ENCODE measurements around the gene HERC2.
"Not testable (repeated sequence)": the region's sequence is repeated elsewhere in the genome, so short reads cannot be mapped to it uniquely, and the experiment has no call there.

The HERC2 gene

DNA sequence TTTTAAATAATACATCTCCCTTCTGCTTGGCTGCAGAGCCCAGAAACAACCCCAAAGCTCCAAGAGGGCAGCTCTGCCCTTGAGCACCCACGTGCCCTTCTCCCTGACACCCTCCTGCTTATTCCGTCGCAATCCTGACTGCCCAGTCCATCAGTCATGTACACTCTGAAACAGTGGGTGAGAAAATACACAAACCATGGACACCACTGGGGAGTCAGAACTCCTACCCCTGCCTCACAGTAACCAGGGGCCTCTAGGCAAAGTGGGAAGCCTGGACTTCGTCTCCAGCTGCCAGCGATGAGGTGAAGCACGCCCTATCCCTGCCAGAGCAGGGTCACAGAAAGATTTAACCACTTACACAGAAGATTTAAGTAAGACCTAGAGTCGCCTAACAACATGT lies 40.1 kb downstream of the HERC2 start:
- no peak for DNase-seq (ENCODE audit: low read depth, low spot score)

DNA sequence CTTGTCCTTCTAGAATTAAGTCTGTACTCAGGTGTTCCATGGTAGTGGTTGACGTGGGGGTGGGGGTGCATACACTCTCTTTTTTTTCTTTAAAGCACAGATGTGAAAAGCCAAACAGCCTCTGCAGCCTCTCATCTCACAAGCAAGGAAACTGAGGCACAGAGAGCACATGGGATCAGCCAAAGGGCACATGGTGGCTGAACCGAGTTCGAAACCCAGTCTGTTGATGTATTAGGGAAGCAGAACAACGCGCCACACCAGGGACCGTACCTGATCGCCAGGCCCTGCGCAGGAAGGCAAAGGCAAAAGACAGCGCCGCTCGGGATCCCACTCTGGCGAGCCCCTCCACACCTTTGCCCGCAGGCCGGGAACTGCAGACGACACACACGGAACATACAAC lies 47.3 kb downstream of the HERC2 start:
- DNase-seq (ENCODE audit: low read depth, low spot score) = no peak

DNA sequence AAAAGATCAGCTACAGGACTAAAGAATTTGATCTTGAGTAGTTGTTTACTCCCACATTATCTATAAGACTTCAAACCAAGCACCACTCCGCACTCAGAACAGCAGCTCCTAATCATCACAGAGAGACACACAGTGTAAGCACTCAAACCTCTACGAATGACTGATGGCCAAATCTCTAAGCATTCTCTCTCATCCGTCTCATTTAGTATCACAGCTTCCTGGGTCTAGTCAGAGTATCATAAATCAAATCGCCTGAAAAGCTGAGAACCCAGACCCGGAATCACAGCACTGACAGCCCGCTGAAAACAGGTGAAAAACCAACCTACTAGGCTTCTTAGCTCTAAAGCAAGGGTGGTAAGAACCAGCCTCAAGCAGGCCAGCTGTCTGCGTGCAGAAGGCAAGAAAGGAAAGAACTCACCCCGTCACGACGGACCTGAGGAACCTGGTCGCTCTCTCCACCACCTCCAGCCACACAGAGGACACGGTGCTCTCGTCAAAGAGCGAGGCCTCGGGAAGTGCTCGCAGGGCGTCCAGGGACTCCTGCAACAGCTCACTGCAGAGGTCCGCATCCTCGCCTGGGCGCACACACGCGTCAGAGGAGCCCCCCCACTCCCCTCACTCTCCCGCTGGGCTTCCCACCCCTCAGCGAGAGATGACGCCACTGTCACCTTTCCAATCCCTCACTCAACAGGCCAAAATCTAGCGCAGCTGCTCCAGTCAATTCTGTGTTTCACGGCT lies 47.9 kb downstream of the HERC2 start:
- no peak for DNase-seq (ENCODE audit: low read depth, low spot score)

DNA sequence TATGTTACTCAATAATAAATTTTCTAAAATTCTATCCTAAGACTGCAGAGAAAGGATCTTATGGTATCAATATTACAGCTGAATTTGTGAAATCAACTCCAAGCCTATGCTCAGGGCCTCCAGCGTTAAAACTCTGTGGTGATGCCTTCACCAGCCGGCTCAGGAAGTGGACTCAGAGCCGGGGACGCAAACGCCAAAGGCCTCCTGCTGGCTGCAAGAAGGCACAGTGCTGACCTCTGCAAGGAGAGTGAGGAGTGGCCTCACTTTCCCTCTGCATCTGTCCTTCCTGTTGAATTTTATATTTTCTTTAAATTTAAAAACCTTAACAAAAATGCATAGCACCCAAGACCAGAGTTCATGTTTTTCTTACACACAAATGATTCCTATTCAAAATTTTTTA lies 48.5 kb downstream of the HERC2 start:
- DNase-seq (ENCODE audit: low read depth, low spot score) = peak; percentile 20

DNA sequence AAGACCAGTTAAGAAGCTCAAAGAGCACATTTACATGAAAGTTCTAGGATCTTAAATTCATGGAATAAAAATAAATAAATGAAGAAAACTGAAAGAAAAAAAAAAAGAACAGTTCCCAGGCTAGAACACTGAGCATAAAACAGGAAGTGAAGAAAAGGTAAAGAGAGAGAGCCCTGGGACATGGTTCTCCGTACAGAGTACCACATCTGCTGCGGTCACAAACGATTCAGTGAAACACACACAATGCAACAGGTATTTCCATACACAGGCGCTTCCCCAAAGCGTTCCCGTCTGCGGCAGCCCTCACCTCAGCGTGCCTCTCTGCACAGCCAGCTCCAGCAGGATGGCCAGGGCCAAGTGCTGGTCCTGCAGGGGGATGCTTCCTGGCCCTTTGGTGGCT lies 49.4 kb downstream of the HERC2 start:
- no peak for DNase-seq (ENCODE audit: low read depth, low spot score)

DNA sequence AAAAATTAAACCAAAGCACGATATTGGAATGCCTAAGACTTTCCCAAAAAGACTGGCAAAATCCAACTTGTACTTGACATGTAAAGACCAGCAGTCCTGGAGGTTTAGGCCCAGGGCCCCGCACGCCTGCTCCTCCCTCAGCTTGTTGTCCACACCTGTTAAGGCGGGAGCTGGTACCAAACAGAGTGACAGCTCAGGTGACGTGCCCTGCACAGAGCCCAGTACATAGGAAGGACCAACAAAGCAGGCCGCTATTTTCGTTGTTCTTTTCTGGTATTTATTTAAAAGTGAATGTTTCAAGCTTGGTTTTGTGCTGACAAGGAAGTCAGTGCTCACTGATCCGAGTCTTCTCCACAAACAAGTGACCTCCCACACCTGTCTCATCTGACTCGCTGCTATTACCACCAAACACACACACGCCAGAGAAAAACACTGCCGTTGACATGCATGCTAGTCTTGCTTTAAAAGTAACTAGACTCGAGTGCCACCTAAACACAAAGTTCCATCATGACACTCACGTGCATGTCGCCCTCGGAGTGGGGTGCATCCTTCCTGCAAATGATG lies 50.2 kb downstream of the HERC2 start:
- no peak for DNase-seq (ENCODE audit: low read depth, low spot score)

DNA sequence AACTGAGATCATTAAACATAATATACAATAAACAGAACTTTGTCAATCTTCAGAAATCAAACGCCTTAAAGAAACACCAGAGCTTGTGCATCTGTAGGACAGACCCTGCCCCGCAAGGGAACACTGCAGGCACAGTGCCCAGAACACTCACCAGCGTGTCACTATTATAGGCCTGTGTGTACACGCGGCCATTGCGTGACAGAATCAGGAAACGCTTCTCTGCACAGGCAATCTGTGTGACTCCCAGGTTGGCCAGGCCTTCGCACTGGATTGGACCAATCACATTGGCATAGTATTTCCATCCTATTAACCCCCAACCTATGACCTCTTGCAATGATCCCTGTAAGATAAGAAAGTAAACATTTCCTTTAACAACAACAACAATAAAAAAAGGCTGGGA lies 52.9 kb downstream of the HERC2 start:
- DNase-seq (ENCODE audit: low read depth, low spot score) = no peak

DNA sequence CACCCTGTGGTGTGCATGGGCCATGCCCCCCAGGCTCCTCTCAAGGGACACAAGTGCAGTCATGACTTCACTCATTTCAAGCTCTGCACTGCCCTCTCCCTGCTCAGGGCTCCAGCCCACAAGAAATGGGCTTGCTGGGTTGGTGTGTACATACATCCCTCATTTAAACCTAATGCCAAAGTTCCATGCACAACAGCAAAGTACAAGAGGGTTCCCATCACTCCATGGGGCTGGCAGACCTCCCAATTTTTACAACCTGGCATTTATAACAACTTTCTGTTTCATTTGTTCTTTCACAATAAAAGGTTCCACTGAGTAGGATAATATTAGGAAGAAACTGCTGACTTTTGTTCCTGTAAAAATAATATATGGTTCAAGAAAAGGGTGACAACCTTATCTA lies 54.3 kb downstream of the HERC2 start:
- no peak for DNase-seq (ENCODE audit: low read depth, low spot score)

DNA sequence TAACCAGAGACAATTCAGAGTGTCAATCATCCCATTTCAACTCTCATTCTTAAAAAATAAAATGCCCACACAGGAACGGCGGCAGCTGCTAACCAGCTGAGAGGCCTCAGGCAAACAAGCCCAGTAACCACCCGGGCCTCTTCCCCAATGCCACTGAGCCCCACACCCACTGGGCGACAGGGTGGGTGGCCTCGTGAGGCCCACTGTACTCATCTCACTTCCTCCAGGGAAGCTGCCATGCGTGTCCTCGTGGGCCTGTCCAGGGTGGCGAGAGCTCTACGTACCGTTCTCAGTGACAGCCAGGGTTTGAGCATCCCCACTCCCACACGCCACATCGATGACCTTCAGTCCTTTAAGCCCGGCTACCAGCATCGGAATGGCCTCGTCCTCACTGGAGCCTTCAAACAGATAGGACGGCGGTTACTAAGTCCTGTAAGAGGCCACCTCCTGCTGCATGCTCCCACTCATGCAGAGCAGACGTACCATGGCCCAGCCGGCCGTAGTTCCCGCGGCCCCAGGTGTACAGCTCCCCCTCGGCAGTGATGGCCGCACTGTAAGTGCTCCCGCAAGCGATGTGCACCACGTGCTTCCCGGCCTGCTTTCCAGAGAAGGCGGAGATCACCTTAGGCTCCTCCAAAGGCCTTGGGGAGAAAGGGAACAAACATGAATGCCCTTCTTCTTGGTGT lies 56.5 kb downstream of the HERC2 start:
- DNase-seq (ENCODE audit: low read depth, low spot score) = no peak

DNA sequence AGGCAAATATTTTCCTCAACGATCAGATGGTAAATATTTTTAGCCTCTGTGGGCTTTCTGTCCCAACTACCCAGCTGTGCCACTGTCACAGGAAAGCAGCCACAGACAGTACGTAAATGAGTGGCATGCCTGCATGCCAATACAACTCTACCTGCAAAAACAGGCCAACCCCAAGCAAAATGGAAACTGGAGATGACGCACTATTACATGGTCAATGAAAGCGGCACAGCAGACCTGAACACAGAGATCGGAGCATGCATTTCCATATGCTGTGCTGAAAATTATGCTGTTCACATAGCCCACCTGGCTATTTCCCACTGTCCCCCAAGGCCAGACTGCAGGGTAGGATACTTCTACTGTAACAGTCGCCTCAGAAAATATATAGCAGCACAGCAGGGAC lies 57.8 kb downstream of the HERC2 start:
- no peak for DNase-seq (ENCODE audit: low read depth, low spot score)

DNA sequence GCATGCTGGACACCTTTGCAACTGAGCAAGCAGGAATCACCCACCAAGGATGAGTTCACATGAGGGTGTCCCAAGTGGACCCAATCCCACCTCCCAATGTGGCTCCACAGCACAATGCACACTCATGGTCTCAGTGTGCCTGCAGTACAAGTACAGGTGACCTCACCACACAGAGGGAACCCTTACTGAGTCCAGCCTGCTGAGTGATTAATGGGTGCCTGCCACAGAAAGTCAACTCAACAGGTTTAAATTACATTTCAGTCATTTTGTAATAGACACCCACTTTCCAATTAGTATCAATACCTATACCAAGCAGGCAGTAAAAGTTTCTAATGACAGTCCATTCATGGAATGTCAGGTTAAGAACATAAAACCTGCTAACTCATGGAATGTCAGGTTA lies 59.5 kb downstream of the HERC2 start:
- DNase-seq (ENCODE audit: low read depth, low spot score) = no peak

DNA sequence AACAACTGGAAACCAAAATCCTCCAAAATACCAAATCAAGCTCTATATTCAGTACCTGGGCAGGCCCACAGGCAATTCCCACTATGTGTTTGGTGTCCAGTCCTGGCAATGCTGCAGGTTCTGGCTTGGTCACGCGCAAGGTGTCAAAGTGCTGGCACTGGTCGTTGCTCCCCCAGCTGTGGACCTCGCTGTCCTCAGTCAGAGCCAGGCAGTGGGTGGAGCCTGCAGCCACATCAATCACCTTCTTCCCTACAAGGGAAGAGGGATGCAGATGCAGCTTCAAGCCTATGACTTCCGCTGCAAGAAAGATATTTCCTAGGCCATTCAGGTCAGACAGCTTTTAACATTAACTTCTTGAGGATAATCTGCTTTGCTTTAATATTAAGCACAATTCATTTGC lies 61.3 kb downstream of the HERC2 start:
- DNase-seq (ENCODE audit: low read depth, low spot score) = no peak

DNA sequence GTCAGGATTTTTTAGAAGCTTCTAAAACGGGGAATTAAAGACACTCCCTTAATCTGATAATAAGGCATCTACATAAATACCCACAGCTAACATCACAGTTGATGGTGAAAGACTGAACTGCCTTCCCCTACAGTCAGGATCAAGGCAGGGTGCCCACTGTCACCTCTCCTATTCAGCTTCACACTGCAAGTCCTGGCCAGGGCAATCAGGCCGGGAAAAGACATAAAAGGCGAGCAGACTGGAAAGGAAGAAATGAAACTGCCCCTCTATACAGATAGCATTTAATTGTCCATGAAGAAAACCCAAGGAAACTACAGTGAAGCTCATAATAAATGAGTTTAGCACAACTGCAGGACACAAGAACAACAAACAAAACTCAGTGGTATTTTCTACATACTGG lies 61.7 kb downstream of the HERC2 start:
- no peak for DNase-seq (ENCODE audit: low read depth, low spot score)

DNA sequence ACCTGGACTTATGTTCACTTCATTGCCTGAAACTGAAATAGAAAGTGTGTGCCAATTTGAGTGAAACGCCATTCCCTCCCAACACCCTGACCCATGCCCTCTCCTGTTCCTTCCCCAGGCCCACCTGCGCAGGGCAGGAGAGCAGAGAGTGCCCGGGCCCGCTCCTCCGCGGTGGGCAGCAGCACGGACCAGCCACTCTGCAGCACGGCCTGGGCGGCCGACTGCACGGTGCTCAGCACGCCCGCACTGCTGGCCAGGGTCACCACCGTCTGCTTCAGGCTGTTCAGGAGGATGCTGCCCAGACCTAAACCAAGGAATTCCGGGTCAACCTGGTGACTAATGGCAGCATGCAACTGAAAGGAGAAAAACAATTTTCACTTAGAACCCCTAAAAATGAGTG lies 66.0 kb downstream of the HERC2 start:
- DNase-seq (ENCODE audit: low read depth, low spot score) = no peak

DNA sequence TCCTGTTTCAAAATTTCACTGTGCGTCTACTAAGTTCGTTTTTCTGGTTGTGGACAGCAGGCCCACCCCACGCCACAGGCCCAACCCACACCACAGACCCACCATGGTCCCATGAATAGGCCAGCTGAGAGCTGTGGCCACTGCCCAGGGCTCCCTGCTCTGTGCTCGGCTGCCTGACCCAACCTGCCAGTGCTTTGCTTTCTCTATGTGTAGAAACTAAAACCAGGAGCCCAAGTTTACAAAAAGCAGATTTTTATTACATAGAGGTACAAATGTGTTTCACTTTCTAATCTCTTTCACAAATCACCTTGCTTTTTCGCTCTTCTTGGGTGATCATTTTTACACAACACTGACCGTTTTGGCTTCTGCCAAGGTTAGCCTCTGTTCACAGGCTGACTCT lies 69.1 kb downstream of the HERC2 start:
- DNase-seq (ENCODE audit: low read depth, low spot score) = no peak

DNA sequence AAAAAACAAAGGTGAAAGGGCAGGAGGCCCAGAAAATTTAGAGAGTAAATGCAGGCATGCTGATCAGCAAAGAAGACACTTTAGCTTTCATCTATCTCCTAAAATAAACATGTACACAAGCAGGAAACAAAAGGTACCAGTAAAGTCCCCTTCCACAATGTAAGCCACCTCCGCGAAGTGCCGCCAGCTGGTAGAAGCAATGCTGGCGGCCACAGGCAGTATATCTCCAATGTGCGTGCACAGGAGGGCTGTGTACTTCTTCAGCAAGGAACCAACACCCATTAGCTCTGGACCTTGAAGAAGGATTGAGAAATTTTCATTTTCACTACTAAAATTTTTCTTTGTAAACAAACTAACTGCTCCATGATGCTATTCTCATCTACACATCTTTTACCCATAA lies 75.4 kb downstream of the HERC2 start:
- no peak for DNase-seq (ENCODE audit: low read depth, low spot score)

DNA sequence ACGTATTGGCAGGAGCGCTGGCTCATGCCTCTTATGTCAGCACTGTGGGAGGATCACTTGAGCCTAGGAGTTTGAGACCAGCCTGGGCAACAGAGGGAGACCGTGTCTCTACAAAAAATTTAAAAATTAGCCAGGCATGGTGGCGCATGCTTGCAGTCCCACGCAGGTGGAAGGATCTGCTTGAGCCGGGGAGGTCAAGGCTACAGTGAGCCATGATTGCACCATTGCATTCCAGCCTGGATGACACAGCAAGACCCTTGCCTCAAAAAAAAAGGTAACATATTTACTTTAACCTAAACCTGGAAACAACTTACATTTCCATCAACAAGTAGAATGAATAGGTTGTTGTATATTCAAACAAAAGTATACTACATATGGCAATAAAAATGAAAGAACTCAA lies 78.1 kb downstream of the HERC2 start:
- no peak for DNase-seq (ENCODE audit: low read depth, low spot score)

DNA sequence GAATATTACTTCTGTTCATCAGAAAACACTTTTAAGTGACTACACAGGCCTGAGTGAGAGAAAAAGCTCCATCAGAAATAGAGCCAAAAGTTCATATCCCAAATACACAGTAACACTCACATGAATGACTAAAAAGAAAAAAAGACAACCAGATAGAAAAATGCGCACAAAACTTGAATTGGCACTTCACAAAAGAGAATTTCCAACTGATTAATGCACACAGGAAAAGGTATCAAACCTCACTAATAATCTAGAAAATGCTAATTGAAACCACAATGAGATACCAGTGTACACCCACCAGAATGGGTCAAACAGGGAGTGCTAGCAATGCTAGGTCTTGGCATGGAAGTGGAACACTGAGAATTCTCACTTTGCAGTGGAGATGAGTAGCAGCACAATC lies 78.6 kb downstream of the HERC2 start:
- DNase-seq (ENCODE audit: low read depth, low spot score) = no peak

DNA sequence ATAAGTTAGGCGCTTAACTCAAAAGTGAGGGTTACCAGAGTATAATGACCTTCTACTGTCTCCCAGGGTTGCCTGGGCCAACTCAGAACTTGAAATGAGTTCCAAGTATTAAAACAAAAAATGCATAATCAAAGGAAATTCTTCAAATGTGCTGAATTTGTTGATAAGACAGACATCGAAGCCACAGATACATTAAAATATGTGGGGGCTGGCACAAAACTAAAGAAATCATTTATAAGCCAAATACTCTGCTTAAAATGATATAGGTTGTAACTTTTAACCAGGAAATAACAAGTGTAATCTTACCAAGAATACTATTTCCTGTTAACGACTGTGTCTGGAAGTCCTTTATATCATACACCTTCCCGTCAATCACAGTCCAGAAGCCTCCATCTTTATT lies 83.7 kb downstream of the HERC2 start:
- DNase-seq (ENCODE audit: low read depth, low spot score) = not testable (repeated sequence)

DNA sequence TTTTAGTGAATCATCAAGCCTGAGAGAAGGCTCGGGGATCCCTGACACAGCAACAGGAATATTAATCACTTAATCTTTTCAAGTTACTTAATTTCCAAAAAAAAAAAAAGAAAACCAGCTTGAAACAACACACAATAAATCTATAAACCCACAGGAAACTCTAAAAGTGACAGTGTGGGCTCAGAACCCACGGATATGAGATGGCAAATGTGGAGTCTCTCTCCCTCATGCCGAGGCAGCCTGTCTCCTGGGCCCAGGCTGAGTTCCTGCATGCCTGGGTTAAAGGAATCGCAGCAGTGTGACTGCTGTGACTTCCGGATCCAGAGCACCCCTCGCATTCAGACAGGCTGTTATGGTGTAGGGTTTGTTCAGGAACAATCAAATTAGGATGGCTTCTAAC lies 90.2 kb downstream of the HERC2 start:
- not testable (repeated sequence) for DNase-seq (ENCODE audit: low read depth, low spot score)

DNA sequence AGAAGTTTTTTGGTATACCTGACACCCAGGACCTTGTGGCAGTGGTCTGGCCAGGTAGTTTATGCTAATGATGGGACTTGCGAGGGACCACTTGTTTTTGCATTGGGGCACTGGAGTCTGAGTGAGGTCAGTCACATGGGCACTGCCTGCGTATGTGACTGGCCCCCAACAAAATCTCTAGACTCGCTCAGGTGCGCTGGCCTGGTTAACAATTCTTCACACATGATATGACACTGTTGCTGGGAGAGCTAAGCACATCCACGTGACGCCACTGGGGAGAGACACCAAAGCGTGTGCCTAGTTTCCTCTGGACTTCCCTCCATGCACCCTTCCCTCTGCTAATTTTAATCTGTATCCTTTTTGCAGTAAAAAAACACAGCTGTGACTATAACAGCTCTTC lies 90.6 kb downstream of the HERC2 start:
- DNase-seq (ENCODE audit: low read depth, low spot score) = not testable (repeated sequence)

DNA sequence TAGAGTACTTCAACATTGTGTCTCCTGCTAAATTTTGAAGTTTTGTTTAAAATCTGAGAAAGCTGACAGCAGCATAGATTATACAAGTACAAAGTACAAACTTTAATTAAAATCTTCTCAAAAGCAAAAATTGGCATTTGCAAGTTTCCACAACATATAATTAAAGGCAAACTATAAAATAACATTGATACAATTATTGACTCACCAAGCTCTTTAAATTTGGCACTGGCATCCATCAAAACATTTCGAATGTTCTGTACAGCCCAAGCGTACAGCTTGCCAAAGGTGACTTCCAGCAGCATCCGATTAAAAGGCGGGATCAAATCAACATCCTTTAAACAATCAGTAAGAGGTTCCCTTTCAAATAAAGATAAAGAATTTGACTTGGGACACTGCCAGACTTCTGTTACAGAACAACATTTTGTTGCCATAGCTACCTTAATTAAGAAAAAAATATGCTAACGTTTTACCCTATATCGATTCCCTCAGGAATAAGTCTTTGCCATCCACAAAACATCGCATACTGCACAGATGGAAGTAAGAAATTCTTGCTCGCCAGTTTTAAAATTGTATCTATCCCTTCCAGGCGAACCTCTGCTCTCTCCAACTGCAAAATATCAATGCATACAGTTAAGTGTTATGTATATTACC lies 92.9 kb downstream of the HERC2 start:
- not testable (repeated sequence) for DNase-seq (ENCODE audit: low read depth, low spot score)

DNA sequence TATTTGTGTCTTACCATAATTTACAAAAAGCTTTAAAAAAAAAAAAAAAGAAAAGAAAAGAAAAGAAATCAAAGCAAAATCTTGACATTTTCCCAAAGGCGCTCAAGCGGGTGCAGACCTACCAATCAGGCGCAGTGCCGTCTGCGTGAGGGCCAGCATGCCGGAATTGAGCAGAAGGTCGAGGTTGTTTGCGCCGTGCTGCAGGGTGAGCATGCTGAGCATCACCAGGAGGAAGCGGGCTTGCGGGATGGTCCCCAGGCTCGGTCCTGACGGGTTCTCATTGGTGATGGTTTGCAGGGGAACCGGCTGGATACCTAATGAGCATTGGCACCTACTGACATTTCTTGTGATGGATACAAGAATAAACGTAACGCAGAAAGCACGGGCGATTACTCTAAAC lies 93.9 kb downstream of the HERC2 start:
- DNase-seq (ENCODE audit: low read depth, low spot score) = no peak
